HG03521 (cell line): ENCODE results near the gene KMT2A.
"Not testable (repeated sequence)": the region's sequence is repeated elsewhere in the genome, so short reads cannot be mapped to it uniquely, and the experiment has no call there.

ENCODE experiments used
- ATAC-seq: cut with Tn5 transposase; IDR thresholded peaks from one replicate; pipeline ENCODE4 v1.9.1; 2021; ENCODE audit warnings: mild to moderate bottlenecking, moderate library complexity; ENCODE audit not compliant: unreplicated experiment

Gene KMT2A

DNA sequence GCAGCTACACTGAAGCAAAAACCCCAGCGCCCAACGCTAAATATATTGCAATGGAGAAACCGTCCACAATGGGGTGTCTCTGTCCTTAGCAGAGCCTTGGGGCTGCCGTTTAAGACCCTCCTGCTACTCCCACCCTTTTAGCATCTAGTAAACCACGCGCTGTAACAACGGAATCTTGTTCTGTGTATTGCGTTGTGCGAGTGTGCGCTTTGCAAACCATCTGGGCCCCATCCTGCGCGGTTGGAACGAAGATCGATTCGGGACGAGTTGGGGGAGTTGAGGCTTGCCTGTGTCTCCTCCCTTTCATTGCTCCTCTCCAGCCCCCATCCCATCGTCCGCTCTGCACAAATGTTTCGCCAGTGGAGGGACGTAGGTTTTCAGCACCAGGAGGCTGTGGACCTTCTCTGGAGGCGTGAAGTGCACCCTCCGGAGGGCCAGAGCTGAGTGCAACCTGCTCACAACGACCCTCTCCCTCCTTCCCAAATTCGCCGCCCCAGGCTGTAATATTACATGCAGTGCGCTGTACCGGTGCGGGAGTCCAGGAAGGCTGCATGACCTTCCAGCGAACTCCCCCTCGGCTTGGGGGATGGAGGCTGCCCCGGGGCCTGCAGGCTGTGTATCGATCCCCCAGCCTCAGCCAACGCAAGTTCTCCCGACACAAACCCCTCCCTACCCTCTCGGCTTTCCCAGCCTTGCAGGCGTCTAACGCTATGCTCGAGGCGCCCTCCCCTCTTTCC, 1.6 kb upstream of the KMT2A start:
- no peak for ATAC-seq

- ATAC-seq: peak; percentile 21
Measured at GRCh38 chr11:118435290-118435892, 901 bp upstream of the KMT2A start.

DNA sequence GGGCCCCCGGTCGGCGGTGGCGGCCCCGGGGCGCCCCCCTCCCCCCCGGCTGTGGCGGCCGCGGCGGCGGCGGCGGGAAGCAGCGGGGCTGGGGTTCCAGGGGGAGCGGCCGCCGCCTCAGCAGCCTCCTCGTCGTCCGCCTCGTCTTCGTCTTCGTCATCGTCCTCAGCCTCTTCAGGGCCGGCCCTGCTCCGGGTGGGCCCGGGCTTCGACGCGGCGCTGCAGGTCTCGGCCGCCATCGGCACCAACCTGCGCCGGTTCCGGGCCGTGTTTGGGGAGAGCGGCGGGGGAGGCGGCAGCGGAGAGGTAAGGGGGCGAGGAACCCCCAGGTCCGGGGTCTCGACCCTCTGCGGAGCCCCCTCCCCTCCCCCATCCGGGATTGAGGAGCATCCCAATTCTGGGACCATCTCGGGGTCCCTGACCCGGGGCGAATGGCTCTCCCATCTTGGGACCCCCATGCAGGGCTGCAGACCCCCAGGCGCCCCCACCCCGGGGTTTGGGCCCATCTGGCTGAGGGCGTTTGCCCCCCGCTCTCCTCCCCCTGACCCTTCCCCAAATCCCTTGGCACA, 431 bp downstream of the KMT2A start:
- ATAC-seq: peak; percentile 5

DNA sequence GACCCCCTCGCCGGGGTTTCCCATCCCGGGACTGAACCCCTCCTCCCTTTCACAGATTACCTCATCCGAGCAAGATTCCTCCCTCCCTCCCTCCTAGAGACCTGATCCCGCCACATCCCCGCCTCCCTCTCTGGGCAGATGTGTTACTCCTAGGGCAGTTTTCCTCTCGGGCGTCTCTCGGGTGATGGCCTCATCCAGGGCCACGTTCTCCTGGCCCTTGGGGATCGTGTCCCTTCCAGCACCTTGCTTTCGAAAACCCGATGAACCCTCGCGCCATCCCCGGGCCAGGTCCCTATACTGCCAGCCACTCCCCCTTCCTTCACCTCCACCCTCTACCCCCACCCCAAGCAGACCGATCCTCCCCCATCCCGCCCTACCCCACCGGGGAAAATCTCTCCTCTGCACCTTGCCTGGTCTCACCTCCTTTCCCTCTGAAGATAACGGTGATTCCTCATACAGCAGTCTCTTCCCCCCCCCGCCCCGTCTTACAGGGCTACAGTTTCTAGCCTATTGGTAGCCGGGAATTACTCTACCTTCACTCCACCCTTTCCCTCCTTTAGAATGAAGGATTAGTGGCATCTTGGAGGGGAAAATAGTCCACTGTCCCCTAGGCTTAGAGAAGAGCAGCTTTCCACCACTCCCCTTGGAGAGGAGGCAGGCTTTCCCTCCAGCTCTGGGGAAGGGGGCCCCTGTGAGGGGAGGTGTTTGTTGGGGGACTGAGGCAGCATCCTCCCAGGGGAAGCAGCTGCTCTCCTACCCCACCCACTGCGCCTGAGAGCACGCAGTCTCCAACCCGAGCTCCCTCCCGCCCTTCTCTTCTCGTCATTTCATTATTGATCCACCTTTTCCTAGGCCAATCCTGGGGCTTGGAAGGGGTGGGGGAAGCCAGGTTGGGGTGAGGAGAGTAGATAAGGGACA, 1.2 kb downstream of the KMT2A start:
- no peak for ATAC-seq

GRCh38 chr11:118438314-118438931, 2.1 kb downstream of the KMT2A start:
- no peak for ATAC-seq

GRCh38 chr11:118439646-118440045, 3.4 kb downstream of the KMT2A start:
- ATAC-seq: no peak

DNA sequence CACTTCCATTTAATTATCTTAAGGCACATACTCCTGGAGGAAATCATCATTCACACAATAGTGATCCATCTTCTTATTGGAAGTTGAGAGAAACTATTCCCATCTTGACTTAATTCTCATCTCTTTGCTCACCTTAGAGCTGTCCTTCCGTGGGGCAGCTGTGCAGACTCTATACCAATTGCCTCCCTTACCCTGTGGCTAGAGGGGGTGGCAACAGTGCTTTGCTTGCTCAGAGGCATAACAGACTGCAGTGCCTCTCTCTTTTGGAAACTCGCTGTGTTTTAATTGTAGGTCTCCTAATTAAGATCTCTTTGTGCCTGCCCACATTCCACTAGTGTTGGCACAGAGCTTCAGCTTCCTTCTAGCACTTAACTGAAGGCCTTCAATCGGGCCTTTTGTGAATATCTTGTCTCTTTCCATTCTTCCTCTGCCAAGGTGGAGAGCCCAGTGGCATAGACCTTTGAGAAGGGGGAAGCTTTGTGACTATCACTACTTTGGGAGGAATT, 5.5 kb downstream of the KMT2A start:
- no peak for ATAC-seq

- ATAC-seq: no peak
Measured at GRCh38 chr11:118442301-118442700, 6.0 kb downstream of the KMT2A start.

DNA sequence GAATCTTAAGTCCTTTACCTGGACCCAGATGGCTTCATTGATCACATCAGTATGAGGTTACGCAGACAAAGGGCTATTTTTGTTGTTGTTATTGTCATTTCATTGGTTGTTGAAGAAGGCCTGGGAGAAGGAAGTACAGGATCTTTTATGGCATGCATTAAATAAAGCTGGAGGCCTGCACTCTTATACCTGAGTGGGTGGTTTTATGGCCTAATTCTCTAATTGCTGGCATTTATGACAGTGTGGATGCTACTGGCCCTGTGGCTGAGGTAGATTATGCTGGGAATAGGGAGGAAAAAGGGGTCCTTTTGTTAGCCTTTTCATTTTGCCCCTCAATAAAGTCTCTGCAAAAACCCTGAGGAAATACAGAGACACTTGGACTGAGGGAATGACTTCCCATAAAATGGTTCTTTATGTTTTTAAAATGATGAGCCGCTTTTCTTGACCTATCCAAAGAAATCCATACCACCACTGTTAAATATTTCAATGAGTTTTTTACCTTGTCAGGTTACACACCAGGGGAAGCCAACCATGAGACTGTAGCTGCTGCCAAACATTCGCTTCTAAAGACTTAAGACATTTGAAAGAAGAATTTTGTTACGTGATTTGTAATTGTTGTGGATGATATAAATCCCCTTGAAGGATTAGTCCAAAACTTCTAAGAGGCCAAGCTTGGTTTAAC, 6.8 kb downstream of the KMT2A start:
- ATAC-seq: no peak

DNA sequence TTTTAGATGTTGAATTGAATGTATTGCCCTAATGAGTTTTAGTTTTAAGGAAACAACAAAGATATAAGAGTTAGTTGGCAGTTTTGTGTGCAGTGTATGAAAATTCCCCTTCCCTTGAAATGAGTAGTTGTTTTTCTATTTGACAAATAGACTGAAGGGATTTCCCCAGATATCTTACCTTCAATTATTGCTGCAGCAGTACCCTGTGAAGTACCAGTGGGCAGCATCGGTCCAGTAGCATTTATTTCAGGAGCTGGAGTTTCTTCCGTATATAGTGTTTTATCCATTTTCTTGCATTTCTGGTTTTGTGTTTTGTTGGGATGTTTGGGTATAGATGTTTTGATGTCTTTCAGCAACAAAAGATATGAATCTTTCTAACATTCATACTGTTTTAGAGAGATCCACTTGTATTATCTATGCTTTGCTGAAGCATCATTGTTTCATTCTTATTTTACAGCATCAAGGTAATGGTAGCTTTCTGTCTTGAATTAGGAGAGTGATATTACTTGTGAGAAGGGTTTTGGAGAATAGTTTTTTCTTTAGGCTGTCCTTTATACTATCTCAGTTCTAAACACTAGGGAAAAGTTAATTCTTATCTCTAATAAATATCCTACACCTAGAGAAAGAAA, 7.4 kb downstream of the KMT2A start:
- no peak for ATAC-seq

DNA sequence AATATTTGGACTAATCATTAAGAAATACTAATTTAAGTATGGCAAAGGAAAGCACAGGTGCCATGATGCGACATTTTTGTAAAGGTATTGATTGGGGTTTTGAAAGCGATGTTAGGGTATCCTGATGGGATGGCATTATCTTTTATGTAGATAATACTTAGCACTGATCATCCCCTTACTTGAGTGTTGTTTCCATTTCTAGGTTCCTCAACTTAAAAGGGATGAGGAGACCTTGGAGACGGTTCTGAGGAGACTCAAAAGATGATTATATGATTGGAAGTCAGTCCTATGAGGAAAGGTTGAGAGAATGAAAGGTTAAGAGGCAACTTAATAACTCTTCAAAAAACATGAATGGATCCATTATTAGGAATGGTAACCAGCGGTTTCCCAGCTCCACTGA, 11.1 kb downstream of the KMT2A start:
- ATAC-seq: no peak

DNA sequence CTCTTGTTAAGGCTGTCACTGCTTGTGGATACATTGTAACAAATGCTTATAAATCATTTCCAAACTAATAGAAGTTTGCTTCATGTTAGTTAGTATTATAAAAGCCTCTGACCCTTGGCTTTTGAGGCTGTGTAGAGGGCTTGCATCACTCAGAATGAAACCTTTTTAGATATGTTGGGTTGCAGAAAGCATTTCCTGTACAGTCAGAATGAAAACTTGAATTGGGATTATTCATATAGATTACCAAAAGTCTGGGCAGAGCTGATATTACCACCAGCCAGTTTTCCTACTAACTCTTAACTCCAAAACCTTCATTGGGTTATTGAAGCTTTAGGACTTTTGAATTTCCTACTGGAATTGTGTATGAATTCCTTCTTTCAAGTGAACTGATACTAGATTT, 12.0 kb downstream of the KMT2A start:
- ATAC-seq: peak; percentile 72

DNA sequence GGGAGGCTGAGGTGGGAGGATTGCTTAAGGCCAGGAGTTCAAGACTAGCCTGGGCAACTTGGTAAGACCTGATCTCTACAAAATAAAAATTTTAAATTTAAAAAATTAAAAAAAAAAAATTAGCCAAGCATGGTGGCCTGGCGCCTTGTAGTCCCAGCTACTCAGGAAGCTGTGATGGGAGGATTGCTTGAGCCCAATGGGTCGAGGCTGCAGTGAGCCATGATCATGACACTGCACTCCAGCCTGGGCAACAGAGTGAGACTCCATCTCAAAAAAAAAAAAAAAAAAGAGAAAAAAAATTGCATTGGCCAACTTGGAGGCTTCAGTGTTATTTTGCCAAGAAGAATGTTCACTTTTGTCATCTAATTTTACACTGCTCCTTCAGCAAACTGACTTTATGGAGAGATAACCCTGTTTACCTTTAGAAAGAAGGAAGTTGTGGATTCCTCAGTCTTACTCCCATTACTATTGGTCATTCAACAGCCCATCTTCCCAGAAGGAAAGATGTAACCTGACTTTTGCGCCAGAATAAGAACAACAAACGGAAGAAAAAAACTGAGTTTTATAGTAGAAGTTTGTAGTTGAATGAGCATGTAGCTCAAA, 13.1 kb downstream of the KMT2A start:
- ATAC-seq: no peak

DNA sequence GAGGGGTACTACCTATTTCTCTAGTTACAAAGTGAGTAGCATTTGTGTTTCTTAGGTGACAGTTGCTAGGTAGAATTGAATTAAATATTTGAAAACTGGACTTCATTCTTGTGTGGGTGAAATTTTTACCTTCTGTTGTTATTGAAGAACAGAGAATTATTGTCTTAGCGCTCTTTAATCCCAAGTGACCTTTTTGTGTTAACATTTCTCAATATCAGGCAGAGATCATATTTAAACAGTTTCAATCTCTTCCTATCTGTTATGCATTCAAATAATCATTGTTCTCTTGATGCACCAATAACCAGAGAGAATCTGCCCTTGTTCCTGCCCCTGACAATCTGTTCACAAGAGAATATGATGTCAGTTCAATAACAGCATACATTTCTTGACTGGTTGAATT, 14.2 kb downstream of the KMT2A start:
- no peak for ATAC-seq

DNA sequence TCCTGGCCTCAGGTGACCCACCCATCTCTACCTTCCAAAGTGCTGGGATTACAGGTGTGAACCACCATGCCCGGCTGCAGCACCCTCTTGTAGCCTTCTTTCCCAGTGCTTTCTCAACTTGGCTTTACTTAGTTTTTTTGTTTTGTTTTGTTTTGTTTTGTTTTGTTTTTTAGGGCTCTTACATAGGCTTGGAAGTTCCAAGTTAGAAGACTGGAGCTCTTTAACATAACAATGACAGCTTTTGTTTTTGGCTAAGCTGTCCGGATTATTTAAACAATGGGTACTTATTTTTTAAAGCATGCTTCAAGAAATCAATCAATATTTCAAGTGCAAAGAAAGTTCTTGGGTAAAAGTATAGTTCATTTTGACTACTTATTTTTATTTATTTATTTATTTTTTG, 25.9 kb downstream of the KMT2A start:
- ATAC-seq: no peak

GRCh38 chr11:118468968-118469367, 32.7 kb downstream of the KMT2A start:
- not testable (repeated sequence) for ATAC-seq

- no peak for ATAC-seq
Measured at GRCh38 chr11:118471030-118471429, 34.7 kb downstream of the KMT2A start.

DNA sequence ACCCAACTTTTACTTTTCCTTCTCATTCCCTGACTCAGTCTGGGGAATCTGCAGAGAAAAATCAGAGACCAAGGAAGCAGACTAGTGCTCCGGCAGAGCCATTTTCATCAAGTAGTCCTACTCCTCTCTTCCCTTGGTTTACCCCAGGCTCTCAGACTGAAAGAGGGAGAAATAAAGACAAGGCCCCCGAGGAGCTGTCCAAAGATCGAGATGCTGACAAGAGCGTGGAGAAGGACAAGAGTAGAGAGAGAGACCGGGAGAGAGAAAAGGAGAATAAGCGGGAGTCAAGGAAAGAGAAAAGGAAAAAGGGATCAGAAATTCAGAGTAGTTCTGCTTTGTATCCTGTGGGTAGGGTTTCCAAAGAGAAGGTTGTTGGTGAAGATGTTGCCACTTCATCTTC, 37.2 kb downstream of the KMT2A start:
- no peak for ATAC-seq

DNA sequence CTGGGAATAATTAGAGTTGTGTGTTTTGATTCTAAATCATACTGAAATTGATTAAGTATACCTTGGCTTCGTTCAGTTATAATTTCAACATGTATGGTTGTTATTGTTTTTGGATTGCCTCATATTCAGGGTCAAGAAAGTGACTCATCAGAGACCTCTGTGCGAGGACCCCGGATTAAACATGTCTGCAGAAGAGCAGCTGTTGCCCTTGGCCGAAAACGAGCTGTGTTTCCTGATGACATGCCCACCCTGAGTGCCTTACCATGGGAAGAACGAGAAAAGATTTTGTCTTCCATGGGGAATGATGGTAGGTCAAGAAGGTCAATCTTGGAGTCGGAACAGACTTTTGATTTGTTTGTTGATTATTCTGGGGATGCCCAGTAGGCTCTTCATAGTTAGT, 40.4 kb downstream of the KMT2A start:
- no peak for ATAC-seq
